ENCODE data around the gene EML2.

GRCh38 chr19:45681391-45682015 lies 42.3 kb upstream of the EML2 start:
- TF ChIP-seq LEF1 (IDR thresholded peaks at IDR 0.05; ENCODE audit: borderline replicate concordance) (no peak), ARNT (IDR thresholded peaks at IDR 0.05) (no peak), FOXK2 (IDR thresholded peaks at IDR 0.05) (no peak), FOXA1 (IDR thresholded peaks at IDR 0.05) (no peak), FOXM1 (IDR thresholded peaks at IDR 0.05; ENCODE audit: borderline replicate concordance) (no peak), SUZ12 (IDR thresholded peaks at IDR 0.05) (no peak), ELF4 (IDR thresholded peaks at IDR 0.05) (no peak)

All from HEK293T (cell line).